GM12872 (cell line): ENCODE results near the gene TENM3.

Experiments used
- CTCF ChIP-seq: IDR thresholded peaks from 3 replicates; pipeline ENCODE4 v1.5.1; 2011; ENCODE audit warnings: low read depth, mild to moderate bottlenecking, low read length, moderate library complexity; ENCODE audit not compliant: insufficient read depth

The TENM3 gene

GRCh38 chr4:182385897-182386296, 142.7 kb downstream of the TENM3 start:
- TF ChIP-seq CTCF = no peak

DNA sequence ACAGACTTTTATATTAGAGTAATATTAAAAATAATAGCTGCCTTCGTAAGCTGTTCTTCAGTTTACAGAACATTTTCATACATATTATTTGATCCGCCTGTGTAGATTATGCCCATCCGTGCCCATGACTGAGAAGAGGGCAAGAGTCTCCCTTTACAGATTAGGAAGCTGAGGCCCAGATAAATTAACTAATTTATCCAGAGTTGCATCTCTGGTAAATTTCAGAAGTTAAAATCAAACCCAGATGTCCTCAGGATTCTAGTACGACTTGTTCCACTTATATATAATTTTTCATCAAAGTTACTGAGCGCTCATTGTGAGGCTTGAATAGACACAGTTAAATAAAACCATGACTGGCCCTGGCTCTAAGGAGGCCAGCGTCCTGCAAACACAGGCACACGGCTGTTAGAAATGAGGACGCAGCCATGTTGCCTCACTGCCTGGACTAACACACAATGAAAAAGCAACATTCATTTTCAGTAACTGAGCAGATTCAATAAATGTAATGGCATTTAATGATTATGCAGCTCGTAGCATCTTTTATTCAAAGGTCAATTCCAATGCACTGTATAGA, 148.0 kb downstream of the TENM3 start:
- TF ChIP-seq CTCF = no peak

DNA sequence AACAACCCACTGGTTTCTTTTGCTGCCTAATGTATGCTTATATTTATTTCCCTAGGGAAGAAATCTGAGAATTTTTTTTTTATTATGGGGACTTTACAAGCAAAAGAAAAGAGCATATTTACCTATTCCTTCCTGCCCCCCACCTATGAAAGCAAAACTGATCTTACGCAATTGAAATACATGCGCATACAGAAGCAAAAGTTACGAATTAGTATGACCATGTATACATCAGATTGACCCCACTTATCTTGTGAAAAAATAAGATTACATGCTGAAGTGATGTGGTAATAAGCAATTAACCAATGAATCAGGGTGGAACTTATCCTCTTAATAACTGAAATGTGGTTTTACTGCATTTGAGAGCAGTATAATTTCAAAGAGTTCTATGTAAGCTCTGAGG, 151.0 kb downstream of the TENM3 start:
- TF ChIP-seq CTCF = no peak

GRCh38 chr4:182400081-182400480, 156.9 kb downstream of the TENM3 start:
- TF ChIP-seq CTCF = no peak

- no peak for TF ChIP-seq CTCF
These were observed 157.6 kb downstream of the TENM3 start for GRCh38 chr4:182400790-182401189.

DNA sequence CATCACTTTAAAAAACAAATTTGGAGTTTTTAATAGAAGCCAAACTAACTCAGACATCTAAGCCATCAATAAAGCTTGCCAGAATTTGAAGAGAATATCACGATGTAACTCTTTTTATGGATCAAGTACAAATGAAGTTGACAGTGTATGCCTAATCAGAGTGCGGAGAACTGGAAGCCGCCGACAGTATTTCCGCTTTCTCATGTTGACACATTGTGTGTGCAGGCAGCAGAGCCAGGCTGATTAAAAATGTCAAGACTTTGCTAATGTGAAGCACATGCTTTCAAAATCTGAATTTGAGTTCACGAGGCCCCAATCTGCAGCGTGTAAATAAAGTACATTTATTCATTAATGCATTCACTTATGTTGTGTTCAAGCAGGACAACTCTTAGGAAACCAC, 161.2 kb downstream of the TENM3 start:
- no peak for TF ChIP-seq CTCF

DNA sequence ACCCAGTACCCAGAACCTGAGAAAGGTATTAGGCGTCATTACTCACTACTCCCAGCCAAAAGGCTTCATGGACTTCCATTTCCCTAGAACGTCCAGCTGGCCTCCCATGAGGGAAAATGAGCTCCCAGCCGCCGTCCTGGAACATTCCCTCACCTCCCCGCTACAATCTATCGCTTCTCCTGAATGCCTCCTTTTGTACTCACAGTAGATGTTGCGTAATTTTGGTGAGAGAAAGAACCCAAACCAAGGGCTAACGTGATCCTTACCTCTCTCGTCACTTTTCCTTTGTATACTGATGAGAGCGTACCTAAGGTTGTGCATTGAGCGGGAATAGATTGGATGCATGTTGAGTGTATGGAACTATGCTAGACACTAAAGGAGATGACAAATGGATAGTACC, 161.9 kb downstream of the TENM3 start:
- no peak for TF ChIP-seq CTCF
